Measurements from ENCODE around the gene VAMP2. TPM values are rescaled to one million over a fixed set of nuclear protein-coding genes. Genes with fewer than 3 reads are reported as not detected.

Gene VAMP2
- total RNA-seq, 1 experiment from 2014 or later, result 22.1 TPM

DNA sequence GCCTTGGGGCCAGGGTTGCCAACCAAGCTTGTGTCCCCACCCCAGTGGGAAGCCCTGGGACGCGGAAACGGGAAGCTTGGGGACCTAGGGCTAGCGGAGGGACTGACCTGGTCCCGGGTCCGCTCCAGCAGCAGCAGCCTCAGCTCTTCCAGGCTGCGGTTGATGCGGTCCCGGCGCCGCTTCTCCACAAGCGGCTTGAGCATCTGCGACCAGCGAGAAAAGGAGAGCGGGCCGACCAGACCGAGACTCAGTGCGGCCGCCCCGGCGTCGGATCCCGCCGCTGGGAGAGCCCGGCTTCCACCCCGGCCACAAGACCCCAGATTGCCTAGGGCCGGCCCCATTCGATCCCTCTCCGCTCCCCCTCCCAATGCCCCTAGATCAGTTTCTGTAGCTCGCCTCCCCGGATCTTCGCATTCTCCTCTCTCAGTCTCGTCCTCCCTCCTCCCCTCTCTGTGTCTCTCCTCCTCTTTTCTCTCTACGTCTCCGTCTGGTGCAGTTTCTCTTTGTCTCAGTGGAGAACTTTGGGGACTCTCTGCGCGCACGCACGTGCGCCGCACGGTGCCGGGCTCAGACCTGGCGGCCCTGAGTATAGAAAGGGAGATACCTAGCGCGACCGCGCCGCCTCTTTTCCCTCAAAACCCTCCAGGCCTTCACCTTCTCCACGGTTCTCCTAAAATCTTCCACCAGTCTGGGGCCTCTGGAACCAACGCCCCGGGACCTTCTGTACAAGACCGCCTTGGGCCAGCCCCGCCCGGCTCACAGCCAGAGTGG is 39.6 kb downstream of the VAMP2 start:
- BruUV-seq (replicated peaks), result no TSS peak
- peaks cover 68% of the 10 kb centered on the region for H3K27me3 Mint-ChIP-seq (ENCODE audit: unreplicated experiment)
- CTCF ChIA-PET, result no interaction called here
- H3K4me1 Mint-ChIP-seq (ENCODE audit: low read depth, unreplicated experiment), result peaks cover 64% of the 10 kb centered on the region
- H3K36me3 Mint-ChIP-seq (ENCODE audit: insufficient read depth, unreplicated experiment), result peaks cover 57% of the 10 kb centered on the region
- no peaks in the 10 kb centered on the region for H3K9me3 Mint-ChIP-seq (ENCODE audit: low read depth, unreplicated experiment)
- peak overlapping the region; percentile 91 for H3K4me3 Mint-ChIP-seq (ENCODE audit: low read depth, unreplicated experiment)
- H3K27ac Mint-ChIP-seq (ENCODE audit: unreplicated experiment), result peak overlapping the region; percentile 48
- TF ChIP-seq, protein P1, sequence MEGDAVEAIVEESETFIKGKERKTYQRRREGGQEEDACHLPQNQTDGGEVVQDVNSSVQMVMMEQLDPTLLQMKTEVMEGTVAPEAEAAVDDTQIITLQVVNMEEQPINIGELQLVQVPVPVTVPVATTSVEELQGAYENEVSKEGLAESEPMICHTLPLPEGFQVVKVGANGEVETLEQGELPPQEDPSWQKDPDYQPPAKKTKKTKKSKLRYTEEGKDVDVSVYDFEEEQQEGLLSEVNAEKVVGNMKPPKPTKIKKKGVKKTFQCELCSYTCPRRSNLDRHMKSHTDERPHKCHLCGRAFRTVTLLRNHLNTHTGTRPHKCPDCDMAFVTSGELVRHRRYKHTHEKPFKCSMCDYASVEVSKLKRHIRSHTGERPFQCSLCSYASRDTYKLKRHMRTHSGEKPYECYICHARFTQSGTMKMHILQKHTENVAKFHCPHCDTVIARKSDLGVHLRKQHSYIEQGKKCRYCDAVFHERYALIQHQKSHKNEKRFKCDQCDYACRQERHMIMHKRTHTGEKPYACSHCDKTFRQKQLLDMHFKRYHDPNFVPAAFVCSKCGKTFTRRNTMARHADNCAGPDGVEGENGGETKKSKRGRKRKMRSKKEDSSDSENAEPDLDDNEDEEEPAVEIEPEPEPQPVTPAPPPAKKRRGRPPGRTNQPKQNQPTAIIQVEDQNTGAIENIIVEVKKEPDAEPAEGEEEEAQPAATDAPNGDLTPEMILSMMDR (IDR thresholded peaks at IDR 0.05; ENCODE audit: unreplicated experiment), result no peak
- intact Hi-C loops (cut with micrococcal nuclease; ENCODE audit: unreplicated experiment), result loop anchor here (5.0 kb wide), 1 partner anchor 34 kb away; no protein-coding TSS in a partner anchor
- DNase-seq, result no peak

- TF ChIP-seq, protein P1 (IDR thresholded peaks at IDR 0.05; ENCODE audit: unreplicated experiment), result no peak
- no peak for DNase-seq
- H3K4me3 Mint-ChIP-seq (ENCODE audit: low read depth, unreplicated experiment), result peak overlapping the region; percentile 91
- BruUV-seq (replicated peaks), result no TSS peak
- intact Hi-C loops (cut with micrococcal nuclease; ENCODE audit: unreplicated experiment), result loop anchor here (5.0 kb wide), 1 partner anchor 35 kb away; no protein-coding TSS in a partner anchor
- peaks cover 64% of the 10 kb centered on the region for H3K27me3 Mint-ChIP-seq (ENCODE audit: unreplicated experiment)
- peaks cover 67% of the 10 kb centered on the region for H3K4me1 Mint-ChIP-seq (ENCODE audit: low read depth, unreplicated experiment)
- peaks cover 63% of the 10 kb centered on the region for H3K36me3 Mint-ChIP-seq (ENCODE audit: insufficient read depth, unreplicated experiment)
- H3K27ac Mint-ChIP-seq (ENCODE audit: unreplicated experiment), result no peak overlapping the region
- no peaks in the 10 kb centered on the region for H3K9me3 Mint-ChIP-seq (ENCODE audit: low read depth, unreplicated experiment)
- CTCF ChIA-PET, result interaction anchor here (0.8 kb wide), 1 partner anchor 70 kb away, joined by 3 read pairs; no protein-coding TSS in a partner anchor
Observed at GRCh38 chr17:8122422-8122923, 40.3 kb downstream of the VAMP2 start.

DNA sequence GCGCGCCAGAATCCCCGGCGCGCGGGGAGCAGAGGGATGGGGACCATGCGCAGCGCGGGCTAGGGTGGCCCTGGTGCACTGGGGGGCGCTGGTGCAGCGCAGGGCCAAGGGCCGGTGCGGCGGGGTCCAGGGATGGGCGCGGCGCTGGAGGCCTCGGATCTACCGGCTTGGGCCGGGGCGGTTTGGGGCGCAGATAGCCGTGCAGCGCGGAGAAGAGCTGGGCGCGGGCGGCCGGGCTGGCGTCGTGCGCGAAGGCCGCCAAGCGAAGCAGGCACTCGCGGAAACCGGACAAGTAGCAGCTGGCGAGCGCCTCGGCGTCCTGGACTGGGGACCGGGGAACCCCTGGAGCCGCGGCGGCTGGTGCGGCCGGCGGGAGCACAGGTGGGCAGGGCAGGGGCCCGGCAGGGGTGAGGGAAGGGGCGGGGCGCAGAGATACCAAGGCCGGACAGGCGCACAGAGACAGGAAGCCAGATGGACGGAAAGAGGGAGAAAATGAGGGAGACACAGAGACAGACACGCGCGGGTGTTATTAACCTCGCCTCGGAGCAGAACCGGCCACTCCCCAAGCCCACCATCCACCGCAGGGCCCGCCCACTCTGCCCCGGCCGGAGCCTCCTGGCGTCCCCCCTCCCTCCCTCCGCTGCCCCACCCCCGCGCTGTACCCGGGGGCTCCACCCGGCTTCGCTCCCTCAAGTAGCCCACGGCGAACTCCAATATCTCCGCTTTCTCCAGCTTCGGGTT is 40.9 kb downstream of the VAMP2 start:
- Mint-ChIP-seq H3K4me3 (ENCODE audit: low read depth, unreplicated experiment) (peak overlapping the region; percentile 91), H3K9me3 (ENCODE audit: low read depth, unreplicated experiment) (no peaks in the 10 kb centered on the region), H3K27ac (ENCODE audit: unreplicated experiment) (no peak overlapping the region), H3K4me1 (ENCODE audit: low read depth, unreplicated experiment) (peaks cover 61% of the 10 kb centered on the region), H3K36me3 (ENCODE audit: insufficient read depth, unreplicated experiment) (peaks cover 60% of the 10 kb centered on the region), H3K27me3 (ENCODE audit: unreplicated experiment) (peaks cover 58% of the 10 kb centered on the region)
- DNase-seq, result peak; percentile 86
- CTCF ChIA-PET, result interaction anchor here (0.6 to 0.8 kb wide), 4 partner anchors 19 to 70 kb away, joined by 3 to 4 read pairs (median 3); no protein-coding TSS in a partner anchor
- intact Hi-C loops (cut with micrococcal nuclease; ENCODE audit: unreplicated experiment), result loop anchor here (5.0 kb wide), 1 partner anchor 35 kb away; no protein-coding TSS in a partner anchor
- BruUV-seq (replicated peaks), result no TSS peak
- TF ChIP-seq, protein P1 (IDR thresholded peaks at IDR 0.05; ENCODE audit: unreplicated experiment), result peak; percentile 59

DNA sequence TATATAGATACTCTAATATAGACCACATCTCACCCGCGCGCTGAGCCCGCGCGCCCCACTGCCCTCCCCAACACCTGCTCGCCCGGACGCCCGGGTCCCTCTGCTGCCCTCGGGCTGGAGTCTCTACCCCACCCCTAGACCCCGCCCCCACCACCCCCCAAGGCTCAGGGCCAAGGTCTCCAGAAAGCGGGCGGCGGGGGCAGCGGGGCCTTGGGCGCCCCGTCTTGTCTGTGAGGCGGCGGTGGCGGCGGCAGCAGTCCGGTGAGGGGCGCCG is 41.4 kb downstream of the VAMP2 start:
- TF ChIP-seq, protein P1 (IDR thresholded peaks at IDR 0.05; ENCODE audit: unreplicated experiment), result no peak
- Mint-ChIP-seq H3K27ac (ENCODE audit: unreplicated experiment) (peak overlapping the region; percentile 98), H3K27me3 (ENCODE audit: unreplicated experiment) (peaks cover 56% of the 10 kb centered on the region), H3K4me1 (ENCODE audit: low read depth, unreplicated experiment) (peaks cover 56% of the 10 kb centered on the region), H3K36me3 (ENCODE audit: insufficient read depth, unreplicated experiment) (peaks cover 59% of the 10 kb centered on the region), H3K9me3 (ENCODE audit: low read depth, unreplicated experiment) (no peaks in the 10 kb centered on the region), H3K4me3 (ENCODE audit: low read depth, unreplicated experiment) (peak overlapping the region; percentile 91)
- BruUV-seq (replicated peaks), result no TSS peak
- DNase-seq, result no peak
- intact Hi-C loops (cut with micrococcal nuclease; ENCODE audit: unreplicated experiment), result loop anchor here (5.0 kb wide), 1 partner anchor 36 kb away; no protein-coding TSS in a partner anchor
- CTCF ChIA-PET, result no interaction called here
